Measurements from ENCODE around the gene PDZRN3. TPM values are rescaled to one million over a fixed set of nuclear protein-coding genes. Genes with fewer than 3 reads are reported as not detected.
A peak's percentile ranks its signal among the peaks of the same experiment; 100 is the strongest.

Gene PDZRN3
- total and polyA plus RNA-seq, 8 donors, result 4.5 to 10.9 (median 7.4) TPM

DNA sequence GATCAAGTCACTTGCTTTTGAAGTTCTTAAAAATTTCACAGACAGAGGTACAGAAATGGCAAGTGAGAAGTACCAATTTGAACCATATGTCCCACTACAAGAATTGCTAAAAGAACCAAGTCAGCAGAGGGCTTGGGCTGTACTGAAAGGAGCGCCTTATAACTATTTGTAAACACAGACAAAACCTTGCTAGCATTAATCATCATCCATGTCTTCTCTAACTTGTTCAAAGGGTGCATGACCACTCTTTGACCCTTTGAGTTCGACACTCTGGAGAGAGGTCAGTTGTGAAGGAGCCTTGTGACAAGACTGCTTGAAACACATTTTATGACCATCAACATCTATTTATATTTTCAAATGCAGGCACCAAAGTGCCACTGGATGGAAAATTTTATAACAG is 191.7 kb downstream of the PDZRN3 start:
- Histone ChIP-seq H3K27me3 (no peaks in the 10 kb centered on the region), H3K36me3 (no peaks in the 10 kb centered on the region), H3K27ac (no peak overlapping the region), H3K4me1 (no peaks in the 10 kb centered on the region), H3K9me3 (no peaks in the 10 kb centered on the region), H3K4me3 (no peak overlapping the region)
- FAIRE-seq (no peak), DNase-seq (no peak), ATAC-seq (no peak)
- WGBS, 2 donors, result 79 to 85% methylated on average over 2 of the region's 2 CpGs
- TF ChIP-seq, protein P1, sequence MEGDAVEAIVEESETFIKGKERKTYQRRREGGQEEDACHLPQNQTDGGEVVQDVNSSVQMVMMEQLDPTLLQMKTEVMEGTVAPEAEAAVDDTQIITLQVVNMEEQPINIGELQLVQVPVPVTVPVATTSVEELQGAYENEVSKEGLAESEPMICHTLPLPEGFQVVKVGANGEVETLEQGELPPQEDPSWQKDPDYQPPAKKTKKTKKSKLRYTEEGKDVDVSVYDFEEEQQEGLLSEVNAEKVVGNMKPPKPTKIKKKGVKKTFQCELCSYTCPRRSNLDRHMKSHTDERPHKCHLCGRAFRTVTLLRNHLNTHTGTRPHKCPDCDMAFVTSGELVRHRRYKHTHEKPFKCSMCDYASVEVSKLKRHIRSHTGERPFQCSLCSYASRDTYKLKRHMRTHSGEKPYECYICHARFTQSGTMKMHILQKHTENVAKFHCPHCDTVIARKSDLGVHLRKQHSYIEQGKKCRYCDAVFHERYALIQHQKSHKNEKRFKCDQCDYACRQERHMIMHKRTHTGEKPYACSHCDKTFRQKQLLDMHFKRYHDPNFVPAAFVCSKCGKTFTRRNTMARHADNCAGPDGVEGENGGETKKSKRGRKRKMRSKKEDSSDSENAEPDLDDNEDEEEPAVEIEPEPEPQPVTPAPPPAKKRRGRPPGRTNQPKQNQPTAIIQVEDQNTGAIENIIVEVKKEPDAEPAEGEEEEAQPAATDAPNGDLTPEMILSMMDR (IDR thresholded peaks at IDR 0.05), result no peak
- intact Hi-C loops (cut with DNase I), result loop anchor here in 1 of 3 donors (5.0 kb wide), 1 partner anchor 336 kb away; no protein-coding TSS in a partner anchor

DNA sequence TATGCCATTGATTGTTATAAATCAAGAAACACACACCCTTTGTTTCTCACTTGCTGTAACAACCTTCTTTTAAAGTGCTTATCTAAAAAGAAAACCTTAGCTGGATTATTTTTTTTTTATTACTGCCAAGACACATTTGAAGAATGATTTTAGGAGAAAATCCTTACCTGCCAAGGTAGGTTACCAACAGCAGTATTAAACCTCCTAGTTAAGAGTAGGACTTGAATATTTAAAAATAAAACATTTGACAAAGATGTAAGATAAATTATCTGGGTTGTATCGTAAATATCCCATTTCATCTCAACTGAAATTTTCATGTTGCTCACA is 192.1 kb downstream of the PDZRN3 start:
- TF ChIP-seq, protein P1 (IDR thresholded peaks at IDR 0.05), result no peak
- no peak for FAIRE-seq

DNA sequence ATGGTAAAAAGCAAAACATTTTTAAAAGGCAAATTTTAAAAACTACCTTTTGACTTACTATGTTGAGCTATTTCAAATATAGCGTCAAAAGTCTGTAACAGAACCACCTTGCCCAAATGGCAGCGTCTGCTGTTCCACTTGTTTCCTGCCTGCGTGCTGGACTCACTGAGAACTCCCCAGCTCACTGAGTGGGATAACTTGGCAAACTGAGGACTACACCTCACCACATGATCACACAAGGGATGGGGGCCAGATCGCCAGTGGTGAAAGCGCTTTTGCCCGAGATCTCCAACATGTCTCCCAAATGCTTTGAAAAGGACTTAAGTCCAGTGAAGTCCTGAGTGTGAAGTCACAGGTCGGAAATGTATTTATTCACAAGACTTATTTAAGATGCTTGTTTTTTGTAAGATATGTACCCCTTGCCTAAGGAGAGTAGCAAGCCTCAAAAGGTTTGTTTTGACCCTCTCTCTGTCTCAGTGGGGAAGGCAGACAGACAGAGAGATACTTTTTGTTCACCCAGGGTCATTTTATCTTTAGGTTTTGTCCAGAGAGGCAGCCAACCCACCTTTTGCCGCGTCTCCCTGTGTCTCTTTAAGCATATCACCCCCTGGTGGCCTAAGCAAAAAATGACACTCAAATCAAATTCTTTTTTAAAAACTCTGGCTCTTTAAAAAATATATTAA is 192.6 kb downstream of the PDZRN3 start:
- Histone ChIP-seq H3K36me3 (no peaks in the 10 kb centered on the region), H3K4me1 (no peaks in the 10 kb centered on the region), H3K27ac (no peak overlapping the region), H3K9me3 (no peaks in the 10 kb centered on the region), H3K4me3 (no peak overlapping the region), H3K27me3 (no peaks in the 10 kb centered on the region)
- TF ChIP-seq, protein P1 (IDR thresholded peaks at IDR 0.05), result peak; percentile 26 to 59 (median 44)
- 54 to 59% methylated on average over 9 of the region's 9 CpGs for WGBS, 2 donors
- DNase-seq, result no peak
- no peak for FAIRE-seq
- intact Hi-C loops (cut with DNase I), result loop anchor here in 1 of 3 donors (5.0 kb wide), 1 partner anchor 335 kb away; no protein-coding TSS in a partner anchor
- ATAC-seq, result peak in 3 of 4 donors; percentile 63 to 74 (median 73)

More for the DNA sequence above, 192.1 kb downstream of the PDZRN3 start:
- Histone ChIP-seq H3K4me3 (no peak overlapping the region), H3K36me3 (no peaks in the 10 kb centered on the region), H3K9me3 (no peaks in the 10 kb centered on the region), H3K4me1 (no peaks in the 10 kb centered on the region), H3K27ac (no peak overlapping the region), H3K27me3 (no peaks in the 10 kb centered on the region)
- WGBS, 2 donors, result 65 to 66% methylated on average over 1 of the region's 1 CpG
- ATAC-seq, result no peak
- intact Hi-C loops (cut with DNase I), result loop anchor here in 1 of 3 donors (5.0 kb wide), 1 partner anchor 335 kb away; no protein-coding TSS in a partner anchor
- DNase-seq, result no peak

DNA sequence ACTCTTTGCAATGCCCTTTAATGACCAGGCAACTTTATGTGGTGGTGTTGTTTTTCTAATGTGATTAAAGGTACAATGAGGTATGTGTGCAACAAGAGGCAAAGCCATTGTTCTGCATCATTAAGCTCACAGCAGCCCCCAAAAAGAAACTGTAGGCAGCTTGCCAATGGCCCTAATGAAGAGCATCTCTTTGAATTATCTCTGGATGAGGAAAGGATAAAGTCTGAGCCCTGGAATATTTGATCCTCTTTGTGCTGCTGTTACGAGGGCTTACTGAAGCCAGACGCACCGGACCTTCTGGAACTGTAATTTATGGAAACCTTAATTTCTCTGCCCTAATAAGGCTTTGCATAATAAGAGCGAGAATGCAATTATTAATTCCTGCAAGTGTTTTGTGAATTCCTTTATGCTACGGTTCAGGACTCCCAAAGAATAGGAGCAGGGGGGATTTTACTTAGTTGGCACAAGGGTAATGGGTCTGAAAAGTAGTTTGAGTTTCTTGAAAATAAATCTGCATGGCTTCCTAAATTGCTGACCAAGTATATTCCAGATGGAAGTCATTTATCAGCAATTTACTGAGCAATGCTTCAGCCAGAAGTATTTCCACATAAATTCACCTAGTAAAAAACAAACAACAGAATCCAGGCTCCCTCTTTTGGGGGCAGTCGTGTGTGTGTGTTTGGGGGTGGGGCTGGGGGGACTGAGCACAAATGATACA is 193.4 kb downstream of the PDZRN3 start:
- intact Hi-C loops (cut with DNase I), result loop anchor here in 1 of 3 donors (5.0 kb wide), 1 partner anchor 334 kb away; no protein-coding TSS in a partner anchor

More for the DNA sequence above, 193.4 kb downstream of the PDZRN3 start:
- DNase-seq, result no peak
- Histone ChIP-seq H3K27me3 (no peaks in the 10 kb centered on the region), H3K36me3 (no peaks in the 10 kb centered on the region), H3K27ac (no peak overlapping the region), H3K4me1 (no peaks in the 10 kb centered on the region), H3K4me3 (no peak overlapping the region), H3K9me3 (no peaks in the 10 kb centered on the region)
- no peak for FAIRE-seq
- ATAC-seq, result no peak
- 76 to 77% methylated on average over 6 of the region's 6 CpGs for WGBS, 2 donors
- TF ChIP-seq, protein P1 (IDR thresholded peaks at IDR 0.05), result no peak

Measured in pancreas (tissue), 10 donors.